Nephron (organoid): ENCODE data around the gene WASF2.

Experiments
- H3K27ac Mint-ChIP-seq, 3 experiments: 2 replicates each; pipeline ENCODE4 v1.8.0; 2020; ENCODE audit warnings: mixed read lengths in 3 of 3, mild to moderate bottlenecking in 2 of 3, moderate library complexity in 1 of 3
- H3K27me3 Mint-ChIP-seq: 2 replicates; pipeline ENCODE4 v1.8.0; 2021; ENCODE audit warnings: low read depth, mild to moderate bottlenecking, moderate library complexity, mixed read lengths
- H3K36me3 Mint-ChIP-seq: 2 replicates; pipeline ENCODE4 v1.8.0; 2020; ENCODE audit warnings: low read depth, mixed read lengths
- H3K4me1 Mint-ChIP-seq: 2 replicates; pipeline ENCODE4 v1.8.0; 2020; ENCODE audit warnings: mixed read lengths
- H3K4me3 Mint-ChIP-seq, 3 experiments: 2 replicates each; pipeline ENCODE4 v1.8.0; 2020; ENCODE audit warnings: mild to moderate bottlenecking in 3 of 3, mixed read lengths in 3 of 3, moderate library complexity in 2 of 3
- H3K9me3 Mint-ChIP-seq: 2 replicates; pipeline ENCODE4 v1.8.0; 2020; ENCODE audit warnings: mixed read lengths
- TF ChIP-seq, protein P1 (sequence below), 3 experiments: fragments of 200-600 bp; sonication (generic); IDR thresholded peaks; one replicate each; pipeline ENCODE4 v1.5.0; 2021; ENCODE audit warnings: antibody characterized with exemption in 3 of 3; ENCODE audit not compliant: unreplicated experiment in 3 of 3

Gene WASF2

DNA sequence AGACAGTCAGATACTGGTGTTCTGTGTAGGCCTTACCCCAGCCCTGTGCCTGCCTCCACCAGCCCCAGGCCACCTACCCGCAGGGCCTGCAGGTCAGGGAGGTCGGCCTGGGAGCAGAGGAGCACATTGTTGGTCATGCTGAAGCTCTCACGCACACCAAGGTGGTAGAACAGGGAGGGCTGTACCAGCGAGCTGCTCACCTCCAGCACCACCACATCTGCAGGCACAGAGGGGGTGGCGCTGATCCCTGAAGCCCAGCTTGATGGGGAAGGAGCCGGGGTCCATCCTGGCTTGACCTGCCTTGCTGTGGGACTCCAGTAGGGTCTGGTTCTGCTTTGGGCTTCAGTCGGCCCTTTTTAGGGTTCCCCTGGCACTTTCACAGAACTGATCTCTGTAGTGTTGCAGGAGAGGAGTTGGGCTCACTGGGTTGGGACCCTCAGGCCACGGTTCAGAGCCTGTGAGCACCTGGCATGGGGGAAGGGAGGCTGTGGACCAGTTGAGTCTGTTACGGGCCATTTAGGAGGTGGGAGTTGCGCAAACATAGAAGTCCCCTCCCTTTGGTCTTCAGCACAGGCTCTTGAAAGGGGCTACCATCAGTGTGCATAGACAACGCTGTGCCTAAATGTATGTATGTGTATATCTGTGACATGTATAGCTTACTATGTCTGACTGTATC is 125.1 kb downstream of the WASF2 start:
- TF ChIP-seq, protein P1, sequence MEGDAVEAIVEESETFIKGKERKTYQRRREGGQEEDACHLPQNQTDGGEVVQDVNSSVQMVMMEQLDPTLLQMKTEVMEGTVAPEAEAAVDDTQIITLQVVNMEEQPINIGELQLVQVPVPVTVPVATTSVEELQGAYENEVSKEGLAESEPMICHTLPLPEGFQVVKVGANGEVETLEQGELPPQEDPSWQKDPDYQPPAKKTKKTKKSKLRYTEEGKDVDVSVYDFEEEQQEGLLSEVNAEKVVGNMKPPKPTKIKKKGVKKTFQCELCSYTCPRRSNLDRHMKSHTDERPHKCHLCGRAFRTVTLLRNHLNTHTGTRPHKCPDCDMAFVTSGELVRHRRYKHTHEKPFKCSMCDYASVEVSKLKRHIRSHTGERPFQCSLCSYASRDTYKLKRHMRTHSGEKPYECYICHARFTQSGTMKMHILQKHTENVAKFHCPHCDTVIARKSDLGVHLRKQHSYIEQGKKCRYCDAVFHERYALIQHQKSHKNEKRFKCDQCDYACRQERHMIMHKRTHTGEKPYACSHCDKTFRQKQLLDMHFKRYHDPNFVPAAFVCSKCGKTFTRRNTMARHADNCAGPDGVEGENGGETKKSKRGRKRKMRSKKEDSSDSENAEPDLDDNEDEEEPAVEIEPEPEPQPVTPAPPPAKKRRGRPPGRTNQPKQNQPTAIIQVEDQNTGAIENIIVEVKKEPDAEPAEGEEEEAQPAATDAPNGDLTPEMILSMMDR (IDR thresholded peaks at IDR 0.05; ENCODE audit: unreplicated experiment in 3 of 3), result no peak
- Mint-ChIP-seq H3K36me3 (no peaks in the 10 kb centered on the region), H3K27me3 (peaks cover 17% of the 10 kb centered on the region), H3K9me3 (no peaks in the 10 kb centered on the region), H3K27ac (peak overlapping the region; percentile 87 to 92 (median 88)), H3K4me1 (peaks cover 27% of the 10 kb centered on the region), H3K4me3 (peak overlapping the region; percentile 88 to 93 (median 91))

DNA sequence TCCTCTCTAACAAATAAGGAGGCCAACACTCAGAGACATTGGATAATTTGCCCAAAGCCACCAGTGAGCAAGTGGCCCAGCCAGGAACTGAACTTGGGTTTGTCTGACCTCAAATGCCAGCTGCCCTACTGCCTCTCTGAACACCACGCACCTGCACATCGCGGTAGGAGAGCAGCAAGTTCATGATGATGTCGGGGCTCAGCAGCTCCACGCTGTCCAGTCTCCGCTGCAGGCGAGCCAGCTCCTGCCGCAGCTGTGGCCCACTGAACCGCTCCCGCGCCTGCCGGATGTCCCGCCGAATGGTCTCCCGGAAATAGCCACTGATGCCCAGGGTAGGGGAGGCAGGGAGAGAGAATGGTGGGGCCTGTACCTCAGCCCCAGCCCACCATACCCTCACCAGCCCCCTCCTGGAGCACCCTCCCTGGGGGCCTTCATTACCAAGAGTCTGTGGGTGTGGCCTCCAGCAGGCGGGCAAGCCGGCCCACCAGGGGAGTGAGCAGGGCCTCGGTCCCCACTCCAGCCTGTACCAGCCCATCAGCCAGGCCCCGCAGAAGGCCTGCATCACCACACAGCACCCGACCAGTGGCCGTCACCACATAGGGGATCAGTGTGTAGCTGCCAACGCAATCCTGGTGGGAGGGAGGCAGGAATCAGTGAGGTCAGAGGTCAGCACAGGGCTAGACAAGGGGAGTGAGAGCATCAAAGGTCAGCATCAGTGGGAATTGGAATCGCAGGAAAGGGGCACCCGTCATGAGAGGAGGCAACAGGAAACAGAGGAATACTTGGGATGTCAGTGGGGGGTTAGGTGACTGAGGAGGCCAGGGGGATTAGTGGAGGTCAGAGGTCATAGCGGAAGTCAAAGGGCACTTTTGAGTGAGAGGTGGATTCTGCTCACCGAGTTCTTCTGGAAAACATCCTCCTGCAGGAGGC is 125.9 kb downstream of the WASF2 start:
- H3K4me3 Mint-ChIP-seq, result peak overlapping the region; percentile 32 to 48 (median 40)
- H3K36me3 Mint-ChIP-seq, result peaks cover 2% of the 10 kb centered on the region
- H3K27me3 Mint-ChIP-seq, result peaks cover 25% of the 10 kb centered on the region
- peak overlapping the region in 2 of 3 experiments; percentile 25 to 45 for H3K27ac Mint-ChIP-seq
- TF ChIP-seq, protein P1 (IDR thresholded peaks at IDR 0.05; ENCODE audit: unreplicated experiment in 3 of 3), result no peak
- peaks cover 28% of the 10 kb centered on the region for H3K4me1 Mint-ChIP-seq
- H3K9me3 Mint-ChIP-seq, result no peaks in the 10 kb centered on the region

DNA sequence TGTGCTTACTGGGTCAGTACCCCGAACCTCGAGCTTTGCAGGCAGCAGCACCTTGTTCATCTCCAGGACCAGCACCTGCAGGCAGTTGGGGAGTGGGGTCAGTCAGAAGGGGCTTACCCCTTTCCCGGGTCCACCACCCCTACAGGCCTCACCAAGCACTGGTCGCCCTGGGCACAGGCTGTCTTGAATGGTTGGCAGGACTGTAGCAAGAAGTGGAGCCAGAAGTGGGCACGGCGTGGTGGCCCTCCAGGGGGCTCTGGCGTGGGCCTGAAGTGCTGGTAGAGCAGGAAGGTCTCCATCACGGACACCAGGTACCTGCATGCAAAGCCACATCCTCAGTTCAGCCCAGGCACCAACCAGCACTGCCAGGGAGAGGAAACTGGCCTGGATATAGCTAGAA is 128.4 kb downstream of the WASF2 start:
- H3K4me3 Mint-ChIP-seq, result peak overlapping the region in 1 of 3 experiments; percentile 51
- H3K36me3 Mint-ChIP-seq, result peaks cover 4% of the 10 kb centered on the region
- peaks cover 18% of the 10 kb centered on the region for H3K4me1 Mint-ChIP-seq
- TF ChIP-seq, protein P1 (IDR thresholded peaks at IDR 0.05; ENCODE audit: unreplicated experiment in 3 of 3), result no peak
- H3K9me3 Mint-ChIP-seq, result no peaks in the 10 kb centered on the region
- H3K27ac Mint-ChIP-seq, result no peak overlapping the region
- peaks cover 30% of the 10 kb centered on the region for H3K27me3 Mint-ChIP-seq

DNA sequence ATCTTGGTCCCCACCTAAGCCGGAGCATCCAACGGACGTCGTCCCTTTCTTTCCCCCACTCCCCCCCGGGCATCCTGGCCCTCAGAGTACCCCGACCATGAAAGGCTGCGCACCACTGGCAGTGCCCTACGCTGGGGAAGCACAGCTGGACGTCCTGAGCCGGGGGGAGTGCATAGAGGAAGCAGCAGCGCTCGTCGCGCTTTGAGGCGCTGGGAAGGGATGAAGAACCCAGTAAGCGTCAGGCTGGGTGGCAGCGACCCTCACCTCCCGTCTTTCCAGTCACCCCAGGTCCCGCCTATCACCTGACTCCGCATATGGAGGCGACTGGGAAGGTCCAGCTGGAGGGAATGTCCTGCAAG is 128.9 kb downstream of the WASF2 start:
- Mint-ChIP-seq H3K27ac (no peak overlapping the region), H3K4me1 (peaks cover 18% of the 10 kb centered on the region), H3K9me3 (no peaks in the 10 kb centered on the region), H3K4me3 (peak overlapping the region in 2 of 3 experiments; percentile 51 to 66), H3K36me3 (peaks cover 4% of the 10 kb centered on the region), H3K27me3 (peaks cover 30% of the 10 kb centered on the region)
- TF ChIP-seq, protein P1 (IDR thresholded peaks at IDR 0.05; ENCODE audit: unreplicated experiment in 3 of 3), result no peak

DNA sequence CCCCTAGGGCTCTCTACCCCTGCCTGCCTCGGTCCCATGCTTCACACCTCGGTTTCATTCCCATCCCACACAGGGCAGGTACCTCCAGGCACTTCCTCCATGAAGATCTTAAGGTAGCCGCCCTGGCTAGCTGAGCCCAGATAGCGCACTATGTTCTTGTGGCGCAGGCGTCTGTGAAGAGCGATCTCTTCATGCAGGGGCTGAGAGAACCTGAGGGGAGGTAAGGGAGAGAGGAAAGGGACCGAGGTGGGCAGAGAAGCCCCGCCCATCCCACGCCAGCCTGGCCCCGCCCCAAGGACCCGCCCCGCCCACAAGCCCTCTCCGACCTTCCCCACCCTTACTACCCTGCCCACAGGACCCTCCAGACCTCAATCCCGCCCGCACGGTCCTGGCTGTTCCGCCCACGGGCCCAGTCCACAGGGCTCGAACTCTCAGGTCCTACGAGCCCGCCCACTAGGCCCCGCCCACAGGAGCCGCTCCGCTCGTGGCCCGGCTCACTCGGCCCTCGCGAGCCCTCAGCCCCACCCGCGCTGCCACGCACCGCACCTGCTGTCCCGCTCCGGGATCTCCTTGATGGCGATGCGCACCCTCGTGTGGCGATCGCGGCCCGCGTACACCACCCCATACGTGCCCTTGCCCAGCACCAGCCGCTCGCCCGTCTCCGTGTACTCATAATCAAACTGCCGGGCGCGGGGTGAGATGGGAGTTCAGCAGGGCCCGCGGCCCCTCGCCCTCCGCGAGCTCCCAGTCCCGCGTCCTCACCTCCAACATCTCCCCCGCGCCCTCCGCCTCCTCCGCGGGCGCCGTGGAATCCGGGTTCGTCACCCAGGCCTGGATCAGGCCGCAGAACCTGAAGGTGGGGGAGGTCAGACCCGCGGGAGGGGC is 129.6 kb downstream of the WASF2 start:
- H3K4me1 Mint-ChIP-seq, result peaks cover 17% of the 10 kb centered on the region

More for the DNA sequence above, 129.6 kb downstream of the WASF2 start:
- H3K4me3 Mint-ChIP-seq, result peak overlapping the region; percentile 7 to 66 (median 50)
- peaks cover 8% of the 10 kb centered on the region for H3K36me3 Mint-ChIP-seq
- no peaks in the 10 kb centered on the region for H3K9me3 Mint-ChIP-seq
- peaks cover 30% of the 10 kb centered on the region for H3K27me3 Mint-ChIP-seq
- TF ChIP-seq, protein P1 (IDR thresholded peaks at IDR 0.05; ENCODE audit: unreplicated experiment in 3 of 3), result no peak
- no peak overlapping the region for H3K27ac Mint-ChIP-seq
